Ishikawa (cell line): Measurements from ENCODE around the gene ANKRD66.

Experiments
- CEBPB ChIP-seq: IDR thresholded peaks from 2 replicates; pipeline ENCODE4 v1.6.1; 2012
- CREB1 ChIP-seq: IDR thresholded peaks from 2 replicates; pipeline ENCODE4 v1.6.1; 2012; ENCODE audit warnings: low read depth
- EGR1 ChIP-seq: IDR thresholded peaks from 2 replicates; pipeline ENCODE4 v1.6.1; 2012
- EP300 ChIP-seq: IDR thresholded peaks from 2 replicates; pipeline ENCODE4 v1.6.1; 2012; ENCODE audit warnings: borderline replicate concordance
- FOXM1 ChIP-seq: IDR thresholded peaks from 2 replicates; pipeline ENCODE4 v1.6.1; 2012; ENCODE audit warnings: low read depth, borderline replicate concordance
- MAX ChIP-seq: IDR thresholded peaks from 2 replicates; pipeline ENCODE4 v1.6.1; 2012
- NFIC ChIP-seq: IDR thresholded peaks from 2 replicates; pipeline ENCODE4 v1.6.1; 2012
- RAD21 ChIP-seq: IDR thresholded peaks from 2 replicates; pipeline ENCODE4 v1.6.1; 2012; ENCODE audit warnings: low read depth
- REST ChIP-seq: IDR thresholded peaks from 2 replicates; pipeline ENCODE4 v1.6.1; 2012; ENCODE audit warnings: low read depth, mild to moderate bottlenecking
- TAF1 ChIP-seq: IDR thresholded peaks from 2 replicates; pipeline ENCODE4 v1.6.1; 2012; ENCODE audit warnings: low read depth, mild to moderate bottlenecking
- TCF12 ChIP-seq: IDR thresholded peaks from 2 replicates; pipeline ENCODE4 v1.6.1; 2012; ENCODE audit warnings: low read depth
- TEAD4 ChIP-seq: IDR thresholded peaks from 2 replicates; pipeline ENCODE4 v1.6.1; 2012
- USF1 ChIP-seq: IDR thresholded peaks from 2 replicates; pipeline ENCODE4 v1.6.1; 2012
- YY1 ChIP-seq: IDR thresholded peaks from 2 replicates; pipeline ENCODE4 v1.6.1; 2012; ENCODE audit warnings: low read depth
- ZBTB7A ChIP-seq: IDR thresholded peaks from 2 replicates; pipeline ENCODE4 v1.6.1; 2012; ENCODE audit warnings: low read depth

Gene ANKRD66

GRCh38 chr6:46787871-46788540, 41.3 kb downstream of the ANKRD66 start:
- TF ChIP-seq NFIC (no peak), CREB1 (no peak), YY1 (no peak)

GRCh38 chr6:46788791-46789190, 42.1 kb downstream of the ANKRD66 start:
- TF ChIP-seq EGR1: no peak
- no peak for TF ChIP-seq TCF12
- no peak for TF ChIP-seq CREB1
- TF ChIP-seq RAD21: no peak
- no peak for TF ChIP-seq EP300
- TF ChIP-seq USF1: no peak
- TF ChIP-seq TAF1: no peak
- TF ChIP-seq FOXM1: no peak
- no peak for TF ChIP-seq CEBPB
- no peak for TF ChIP-seq ZBTB7A
- TF ChIP-seq TEAD4: no peak

GRCh38 chr6:46789434-46790354, 43.0 kb downstream of the ANKRD66 start:
- no peak for TF ChIP-seq NFIC
- no peak for TF ChIP-seq TAF1
- no peak for TF ChIP-seq CREB1
- TF ChIP-seq REST: no peak
- no peak for TF ChIP-seq FOXM1
- TF ChIP-seq TEAD4: no peak
- TF ChIP-seq RAD21: no peak
- TF ChIP-seq ZBTB7A: no peak
- TF ChIP-seq YY1: no peak
- no peak for TF ChIP-seq MAX
- TF ChIP-seq USF1: no peak
- TF ChIP-seq TCF12: no peak
- no peak for TF ChIP-seq CEBPB
- no peak for TF ChIP-seq EP300
- no peak for TF ChIP-seq EGR1

GRCh38 chr6:46790355-46790874, 43.7 kb downstream of the ANKRD66 start:
- no peak for TF ChIP-seq YY1
- TF ChIP-seq TEAD4: no peak
- TF ChIP-seq CEBPB: no peak
- no peak for TF ChIP-seq REST
- TF ChIP-seq ZBTB7A: no peak
- TF ChIP-seq CREB1: no peak
- no peak for TF ChIP-seq MAX
- no peak for TF ChIP-seq NFIC
- TF ChIP-seq EGR1: no peak

GRCh38 chr6:46792635-46793034, 45.9 kb downstream of the ANKRD66 start:
- no peak for TF ChIP-seq TCF12
- TF ChIP-seq FOXM1: no peak
- no peak for TF ChIP-seq EP300
- TF ChIP-seq USF1: no peak
- TF ChIP-seq MAX: no peak
- no peak for TF ChIP-seq ZBTB7A
- no peak for TF ChIP-seq NFIC
- TF ChIP-seq REST: no peak
- no peak for TF ChIP-seq TAF1
- no peak for TF ChIP-seq CEBPB
